A673 (cell line): ENCODE data around the gene GARNL3. TPM values are rescaled to one million over a fixed set of nuclear protein-coding genes. Genes with fewer than 3 reads are reported as not detected.

Source experiments
- BruUV-seq: library from RNA; stranded (reverse); fragments of 400-500 nt; replicated peaks from 2 replicates; lab custom pipeline; 2021; lab: Mats Ljungman, UMichigan
- CTCF ChIA-PET: fragments of 300-600 bp; sonication (Branson Sonifier 250); formaldehyde crosslinking; loops from one replicate; lab custom pipeline; 2022; ENCODE audit warnings: antibody characterized with exemption; lab: Charles Lee
- POLR2A ChIA-PET: fragments of 300-600 bp; sonication (Branson Sonifier 250); formaldehyde crosslinking; loops from one replicate; lab custom pipeline; 2022; ENCODE audit warnings: antibody characterized with exemption; ENCODE audit not compliant: low non-redundant PET; lab: Charles Lee
- DNase-seq: peaks from one replicate; pipeline ENCODE4 v3.0.0-alpha.2; 2015; ENCODE audit warnings: low spot score
- H3K27ac ChIP-seq: fragments of 200-600 bp; sonication (generic); 2 replicates; pipeline ENCODE4 v1.5.1; 2016; ENCODE audit warnings: mixed run types, low read depth, mild to moderate bottlenecking, mixed read lengths, antibody characterized with exemption, low read length; ENCODE audit not compliant: poor library complexity, severe bottlenecking
- H3K27me3 ChIP-seq: fragments of 200-600 bp; sonication (generic); replicated peaks from 2 replicates; pipeline ENCODE4 v1.6.1; 2017; ENCODE audit warnings: mixed run types, low read depth, mild to moderate bottlenecking, mixed read lengths, antibody characterized with exemption, low read length; ENCODE audit not compliant: insufficient read depth, poor library complexity
- H3K36me3 ChIP-seq: fragments of 200-600 bp; sonication (generic); 2 replicates; pipeline ENCODE4 v1.6.1; 2016; ENCODE audit warnings: mixed run types, mild to moderate bottlenecking, mixed read lengths, antibody characterized with exemption, low read length; ENCODE audit not compliant: insufficient read depth, poor library complexity, severe bottlenecking
- H3K4me1 ChIP-seq: fragments of 200-600 bp; sonication (generic); 2 replicates; pipeline ENCODE4 v1.6.1; 2017; ENCODE audit warnings: mixed run types, mild to moderate bottlenecking, mixed read lengths, antibody characterized with exemption, low read length; ENCODE audit not compliant: insufficient read depth, poor library complexity, severe bottlenecking
- H3K4me3 ChIP-seq: fragments of 200-600 bp; sonication (generic); 2 replicates; pipeline ENCODE4 v1.5.1; 2016; ENCODE audit warnings: low read depth, mixed run types, mild to moderate bottlenecking, mixed read lengths, low read length; ENCODE audit not compliant: poor library complexity, severe bottlenecking
- H3K9me3 ChIP-seq: fragments of 200-600 bp; sonication (generic); 2 replicates; pipeline ENCODE4 v1.6.1; 2016; ENCODE audit warnings: mixed run types, low read depth, mild to moderate bottlenecking, mixed read lengths, antibody characterized with exemption, low read length; ENCODE audit not compliant: poor library complexity, severe bottlenecking
- CTCF ChIP-seq: fragments of 300-800, 200-600 bp; sonication (generic); conservative IDR thresholded peaks from 2 replicates; pipeline ENCODE4 v1.5.1; 2017; ENCODE audit warnings: low read depth, mild to moderate bottlenecking, antibody characterized with exemption, low read length, moderate library complexity, mixed read lengths
- EZH2 ChIP-seq: fragments of 200-600 bp; sonication (generic); IDR thresholded peaks from 2 replicates; pipeline ENCODE4 v1.6.1; 2017; ENCODE audit warnings: borderline replicate concordance, low read depth, mild to moderate bottlenecking, mixed read lengths, antibody characterized with exemption, low read length; ENCODE audit not compliant: poor library complexity, severe bottlenecking
- intact Hi-C: fragments of 100-400 bp; cut with micrococcal nuclease; formaldehyde crosslinking; loops from one replicate; pipeline ENCODE4 v1.10.0; 2022; ENCODE audit not compliant: unreplicated experiment
- total RNA-seq: library from RNA; stranded (reverse); gene quantifications from 2 replicates; pipeline ENCODE4 v1.2.3, GENCODE V29; 2021

The GARNL3 gene
- total RNA-seq, 1 experiment from 2014 or later, result 7.8 TPM

GRCh38 chr9:127430415-127430814 is 165.8 kb downstream of the GARNL3 start:
- no peak overlapping the region for H3K27ac ChIP-seq
- no TSS peak for BruUV-seq
- no peak for TF ChIP-seq EZH2
- TF ChIP-seq CTCF, result no peak
- DNase-seq, result no peak
- H3K4me3 ChIP-seq, result no peak overlapping the region
- ChIA-PET CTCF (no interaction called here), POLR2A (no interaction called here)
- intact Hi-C loops, result no loop called here
- H3K36me3 ChIP-seq, result peaks cover 47% of the 10 kb centered on the region
- H3K4me1 ChIP-seq, result no peaks in the 10 kb centered on the region
- no peaks in the 10 kb centered on the region for H3K9me3 ChIP-seq
- no peaks in the 10 kb centered on the region for H3K27me3 ChIP-seq

- Histone ChIP-seq H3K27ac (no peak overlapping the region), H3K27me3 (no peaks in the 10 kb centered on the region), H3K4me3 (no peak overlapping the region), H3K36me3 (peaks cover 67% of the 10 kb centered on the region), H3K9me3 (no peaks in the 10 kb centered on the region), H3K4me1 (no peaks in the 10 kb centered on the region)
- CTCF ChIA-PET, result no interaction called here
- TF ChIP-seq EZH2, result no peak
- TF ChIP-seq CTCF, result no peak
- intact Hi-C loops, result no loop called here
- BruUV-seq, result no TSS peak
- DNase-seq, result no peak
- POLR2A ChIA-PET, result interaction anchor here (0.7 kb wide), 1 partner anchor 10 kb away, joined by 8 read pairs; no protein-coding TSS in a partner anchor
Measured at GRCh38 chr9:127437497-127438264, 173.1 kb downstream of the GARNL3 start.

- Histone ChIP-seq H3K4me1 (no peaks in the 10 kb centered on the region), H3K27ac (no peak overlapping the region), H3K9me3 (no peaks in the 10 kb centered on the region), H3K4me3 (no peak overlapping the region), H3K36me3 (peaks cover 67% of the 10 kb centered on the region), H3K27me3 (no peaks in the 10 kb centered on the region)
- TF ChIP-seq CTCF (no peak), EZH2 (no peak)
- no peak for DNase-seq
- ChIA-PET POLR2A (no interaction called here), CTCF (no interaction called here)
- no TSS peak for BruUV-seq
- intact Hi-C loops, result no loop called here
Measured at GRCh38 chr9:127438394-127438793, 173.8 kb downstream of the GARNL3 start.

Other genes with a start within 250 kb of the GARNL3 start
- gene ANGPTL2, start 142.1 kb upstream of the GARNL3 start, total RNA-seq, result 2.5 and 4.4 TPM in 2 replicates
- 12.7 and 17.1 TPM in 2 replicates for gene SLC2A8, start 132.4 kb downstream of the GARNL3 start, total RNA-seq
- gene ZNF79, start 159.6 kb downstream of the GARNL3 start, total RNA-seq, result 11.2 and 11.6 TPM in 2 replicates
- gene RPL12, start 186.6 kb downstream of the GARNL3 start, total RNA-seq, result 1,114 and 1,120 TPM in 2 replicates
- gene LRSAM1, start 186.7 kb downstream of the GARNL3 start, total RNA-seq, result 15.8 and 19.5 TPM in 2 replicates